ENCODE results near the gene C3orf85.

DNA sequence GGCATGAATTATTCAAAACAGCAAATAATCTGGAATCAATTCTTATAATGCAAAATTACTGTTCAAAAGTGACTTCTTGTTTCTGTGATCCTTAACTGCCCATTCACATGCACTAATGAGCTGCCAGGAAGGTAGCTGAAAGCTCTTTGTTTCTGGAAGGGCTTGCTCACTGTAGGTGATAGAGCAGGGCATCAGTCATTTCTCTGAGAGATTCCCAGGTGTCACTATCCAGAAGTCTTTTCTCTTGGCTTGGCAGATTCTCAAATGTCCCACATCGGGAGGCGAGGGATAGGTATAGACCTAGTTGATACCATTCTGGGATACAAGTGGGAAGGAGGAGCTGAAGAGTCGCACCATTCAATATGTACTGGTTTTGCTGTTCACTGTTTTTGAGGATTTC is 35.0 kb downstream of the C3orf85 start:
- TF ChIP-seq, protein P1, sequence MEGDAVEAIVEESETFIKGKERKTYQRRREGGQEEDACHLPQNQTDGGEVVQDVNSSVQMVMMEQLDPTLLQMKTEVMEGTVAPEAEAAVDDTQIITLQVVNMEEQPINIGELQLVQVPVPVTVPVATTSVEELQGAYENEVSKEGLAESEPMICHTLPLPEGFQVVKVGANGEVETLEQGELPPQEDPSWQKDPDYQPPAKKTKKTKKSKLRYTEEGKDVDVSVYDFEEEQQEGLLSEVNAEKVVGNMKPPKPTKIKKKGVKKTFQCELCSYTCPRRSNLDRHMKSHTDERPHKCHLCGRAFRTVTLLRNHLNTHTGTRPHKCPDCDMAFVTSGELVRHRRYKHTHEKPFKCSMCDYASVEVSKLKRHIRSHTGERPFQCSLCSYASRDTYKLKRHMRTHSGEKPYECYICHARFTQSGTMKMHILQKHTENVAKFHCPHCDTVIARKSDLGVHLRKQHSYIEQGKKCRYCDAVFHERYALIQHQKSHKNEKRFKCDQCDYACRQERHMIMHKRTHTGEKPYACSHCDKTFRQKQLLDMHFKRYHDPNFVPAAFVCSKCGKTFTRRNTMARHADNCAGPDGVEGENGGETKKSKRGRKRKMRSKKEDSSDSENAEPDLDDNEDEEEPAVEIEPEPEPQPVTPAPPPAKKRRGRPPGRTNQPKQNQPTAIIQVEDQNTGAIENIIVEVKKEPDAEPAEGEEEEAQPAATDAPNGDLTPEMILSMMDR (IDR thresholded peaks at IDR 0.05): no peak
- TF ChIP-seq POLR2AphosphoS5 (IDR thresholded peaks at IDR 0.05) (no peak), POLR2A (IDR thresholded peaks at IDR 0.05) (no peak), EP300 (IDR thresholded peaks at IDR 0.05) (no peak)

Measured in sigmoid colon (tissue), 4 donors.